HepG2 (cell line): Measurements from ENCODE around the gene SOS2. TPM values are rescaled to one million over a fixed set of nuclear protein-coding genes. Genes with fewer than 3 reads are reported as not detected.
A peak's percentile ranks its signal among the peaks of the same experiment; 100 is the strongest.

Experiments
- AHR ChIP-seq: IDR thresholded peaks from 2 replicates; pipeline ENCODE4 v1.6.1; 2018; ENCODE audit warnings: missing genetic modification reagents, missing compliant biosample characterization
- ARHGAP35 ChIP-seq: sonication (generic); formaldehyde crosslinking; IDR thresholded peaks from 2 replicates; pipeline ENCODE4 v1.9.0; 2022; ENCODE audit warnings: mild to moderate bottlenecking, inconsistent platforms, moderate library complexity, missing genetic modification reagents, borderline replicate concordance
- CREM ChIP-seq, 2 experiments: sonication (generic) in 1 of 2; formaldehyde crosslinking in 1 of 2; IDR thresholded peaks; 2 replicates each; pipeline versions ENCODE4 v1.4.0 to v1.6.1; 2016 to 2020; ENCODE audit warnings: antibody characterized with exemption in 1 of 2, mild to moderate bottlenecking in 1 of 2, missing genetic modification reagents in 1 of 2
- FOXJ3 ChIP-seq: sonication (generic); formaldehyde crosslinking; IDR thresholded peaks from 2 replicates; pipeline ENCODE4 v1.4.0; 2020; ENCODE audit warnings: missing genetic modification reagents, mild to moderate bottlenecking, borderline replicate concordance
- HDAC6 ChIP-seq: fragments of 200-600 bp; sonication (generic); IDR thresholded peaks from 2 replicates; pipeline ENCODE4 v1.7.0; 2017; ENCODE audit warnings: mild to moderate bottlenecking, antibody characterized with exemption, low read length, low read depth
- HMG20A ChIP-seq: IDR thresholded peaks from 2 replicates; pipeline ENCODE4 v1.6.1; 2016; ENCODE audit warnings: borderline replicate concordance
- JARID2 ChIP-seq: sonication (generic); formaldehyde crosslinking; IDR thresholded peaks from 2 replicates; pipeline ENCODE4 v1.8.1; 2023; ENCODE audit warnings: missing genetic modification reagents, inconsistent platforms; ENCODE audit not compliant: insufficient replicate concordance
- NCOA5 ChIP-seq: sonication (generic); formaldehyde crosslinking; IDR thresholded peaks from 2 replicates; pipeline ENCODE4 v1.4.0; 2020; ENCODE audit warnings: missing genetic modification reagents
- REPIN1 ChIP-seq: sonication (generic); formaldehyde crosslinking; IDR thresholded peaks from 2 replicates; pipeline ENCODE4 v1.8.0; 2022; ENCODE audit warnings: missing genetic modification reagents, low read depth, mild to moderate bottlenecking, borderline replicate concordance
- ZMYM4 ChIP-seq: sonication (generic); formaldehyde crosslinking; IDR thresholded peaks from 2 replicates; pipeline ENCODE4 v1.8.1; 2023; ENCODE audit warnings: mild to moderate bottlenecking, missing genetic modification reagents
- ZNF33B ChIP-seq: sonication (generic); formaldehyde crosslinking; IDR thresholded peaks from 2 replicates; pipeline ENCODE4 v1.5.1; 2020; ENCODE audit warnings: mild to moderate bottlenecking, missing genetic modification reagents
- ZNF572 ChIP-seq: sonication (generic); formaldehyde crosslinking; IDR thresholded peaks from 2 replicates; pipeline ENCODE4 v1.5.1; 2020; ENCODE audit warnings: mild to moderate bottlenecking, missing genetic modification reagents
- ZNF775 ChIP-seq: sonication (generic); formaldehyde crosslinking; IDR thresholded peaks from 2 replicates; pipeline ENCODE4 v1.4.0; 2020; ENCODE audit warnings: missing genetic modification reagents, mild to moderate bottlenecking, moderate library complexity, borderline replicate concordance
- polyA plus RNA-seq, 8 experiments: library from polyadenylated mRNA; depleted of rRNA in 3 of 8; stranded (reverse) in 7 of 8; unstranded in 1 of 8; fragments of >200 nt; fragmentation: Illumina TruSeq in 4 of 8; extraction: Trizol in 4 of 8; gene quantifications; 2 replicates each; pipeline versions ENCODE4 v1.2.1 to v1.2.3, GENCODE V29; 2011 to 2016; ENCODE audit warnings: low read depth in 4 of 8, missing spikeins in 1 of 8, mixed read lengths in 1 of 8; ENCODE audit not compliant: insufficient read depth in 1 of 8
- total RNA-seq, 5 experiments: library from RNA; depleted of rRNA; stranded (reverse); fragments of >200 nt; fragmentation: Illumina TruSeq; extraction: Trizol; gene quantifications; 2 replicates each; pipeline ENCODE4 v1.2.3, GENCODE V29; 2016; ENCODE audit warnings: low read depth in 1 of 5
- TF ChIP-seq, protein P1 (sequence below): sonication (generic); formaldehyde crosslinking; IDR thresholded peaks from 2 replicates; pipeline ENCODE4 v1.5.1; 2020; ENCODE audit warnings: mild to moderate bottlenecking, missing genetic modification reagents, moderate library complexity
- TF ChIP-seq, protein P2 (sequence below): sonication (generic); formaldehyde crosslinking; IDR thresholded peaks from 2 replicates; pipeline ENCODE4 v1.5.0; 2020; ENCODE audit warnings: mild to moderate bottlenecking, missing genetic modification reagents, borderline replicate concordance
- TF ChIP-seq, protein P3 (sequence below): sonication (generic); formaldehyde crosslinking; IDR thresholded peaks from 2 replicates; pipeline ENCODE4 v1.9.0; 2021; ENCODE audit warnings: missing genetic modification reagents, mild to moderate bottlenecking, borderline replicate concordance

The SOS2 gene
- total and polyA plus RNA-seq, 2 of the 13 experiments (the other 11 are each of a cell fraction or from before 2014, with no cell fraction given): 9.3 to 12.1 TPM

DNA sequence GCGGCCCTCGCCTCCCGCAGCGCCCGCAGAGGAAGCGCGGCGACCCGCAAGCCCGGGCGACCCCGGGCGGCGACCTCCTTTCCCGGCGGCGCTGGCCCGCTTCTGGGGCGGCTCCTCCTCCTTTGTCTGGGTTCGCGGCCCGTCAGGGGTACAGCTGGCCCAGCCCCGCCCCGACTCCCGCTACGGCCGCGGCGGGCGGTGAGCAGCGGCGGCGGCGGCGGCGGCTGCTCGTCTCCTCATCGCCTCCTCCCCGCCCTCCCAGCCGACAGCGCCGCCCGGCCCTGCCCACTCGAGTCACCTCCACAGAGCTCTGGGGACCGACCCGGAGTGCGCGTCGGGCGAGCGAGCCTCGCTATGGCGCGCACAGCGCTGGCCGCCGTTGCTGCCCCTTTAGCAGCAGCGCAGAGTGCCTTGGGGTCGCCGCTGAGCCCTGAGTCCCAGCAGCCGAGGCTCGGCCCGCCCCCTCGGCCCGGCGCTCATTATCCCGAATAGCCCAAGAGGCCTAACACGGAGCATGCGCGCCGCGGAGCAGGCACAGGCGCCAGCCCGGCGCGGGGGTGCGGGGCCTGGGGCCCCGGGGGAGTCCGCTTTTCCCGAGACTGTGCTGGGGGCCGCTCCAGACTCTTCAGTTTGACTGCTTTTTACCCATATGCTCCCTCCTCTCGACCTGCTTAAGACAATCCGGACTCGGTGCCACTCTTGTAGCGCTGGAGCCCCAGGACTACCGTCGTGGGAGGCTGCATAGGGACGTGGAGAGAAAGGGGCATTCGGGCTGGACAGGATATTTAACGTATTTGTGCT lies at the start of gene SOS2 (continued):
- TF ChIP-seq CREM (IDR thresholded peaks at IDR 0.05) (no peak), CREM (CRISPR knock-in tag; IDR thresholded peaks at IDR 0.05) (no peak), ZNF775 (CRISPR knock-in tag) (no peak), JARID2 (CRISPR knock-in tag) (no peak), ZNF572 (CRISPR knock-in tag) (no peak), REPIN1 (CRISPR knock-in tag) (no peak; the same call in 1 of the 2 replicates), NCOA5 (CRISPR knock-in tag) (no peak), ARHGAP35 (CRISPR knock-in tag) (no peak), AHR (CRISPR knock-in tag) (no peak), ZMYM4 (CRISPR knock-in tag) (peak; percentile 75; the same call in 1 of the 2 replicates), HMG20A (CRISPR knock-in tag) (0 out of 2 replicates have a peak, but pooled peaks have one; percentile 14), ZNF33B (CRISPR knock-in tag) (no peak), FOXJ3 (CRISPR knock-in tag) (no peak), HDAC6 (no peak)
- TF ChIP-seq, protein P1, sequence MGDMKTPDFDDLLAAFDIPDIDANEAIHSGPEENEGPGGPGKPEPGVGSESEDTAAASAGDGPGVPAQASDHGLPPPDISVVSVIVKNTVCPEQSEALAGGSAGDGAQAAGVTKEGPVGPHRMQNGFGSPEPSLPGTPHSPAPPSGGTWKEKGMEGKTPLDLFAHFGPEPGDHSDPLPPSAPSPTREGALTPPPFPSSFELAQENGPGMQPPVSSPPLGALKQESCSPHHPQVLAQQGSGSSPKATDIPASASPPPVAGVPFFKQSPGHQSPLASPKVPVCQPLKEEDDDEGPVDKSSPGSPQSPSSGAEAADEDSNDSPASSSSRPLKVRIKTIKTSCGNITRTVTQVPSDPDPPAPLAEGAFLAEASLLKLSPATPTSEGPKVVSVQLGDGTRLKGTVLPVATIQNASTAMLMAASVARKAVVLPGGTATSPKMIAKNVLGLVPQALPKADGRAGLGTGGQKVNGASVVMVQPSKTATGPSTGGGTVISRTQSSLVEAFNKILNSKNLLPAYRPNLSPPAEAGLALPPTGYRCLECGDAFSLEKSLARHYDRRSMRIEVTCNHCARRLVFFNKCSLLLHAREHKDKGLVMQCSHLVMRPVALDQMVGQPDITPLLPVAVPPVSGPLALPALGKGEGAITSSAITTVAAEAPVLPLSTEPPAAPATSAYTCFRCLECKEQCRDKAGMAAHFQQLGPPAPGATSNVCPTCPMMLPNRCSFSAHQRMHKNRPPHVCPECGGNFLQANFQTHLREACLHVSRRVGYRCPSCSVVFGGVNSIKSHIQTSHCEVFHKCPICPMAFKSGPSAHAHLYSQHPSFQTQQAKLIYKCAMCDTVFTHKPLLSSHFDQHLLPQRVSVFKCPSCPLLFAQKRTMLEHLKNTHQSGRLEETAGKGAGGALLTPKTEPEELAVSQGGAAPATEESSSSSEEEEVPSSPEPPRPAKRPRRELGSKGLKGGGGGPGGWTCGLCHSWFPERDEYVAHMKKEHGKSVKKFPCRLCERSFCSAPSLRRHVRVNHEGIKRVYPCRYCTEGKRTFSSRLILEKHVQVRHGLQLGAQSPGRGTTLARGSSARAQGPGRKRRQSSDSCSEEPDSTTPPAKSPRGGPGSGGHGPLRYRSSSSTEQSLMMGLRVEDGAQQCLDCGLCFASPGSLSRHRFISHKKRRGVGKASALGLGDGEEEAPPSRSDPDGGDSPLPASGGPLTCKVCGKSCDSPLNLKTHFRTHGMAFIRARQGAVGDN (CRISPR knock-in tag): peak; percentile 88
- TF ChIP-seq, protein P2, sequence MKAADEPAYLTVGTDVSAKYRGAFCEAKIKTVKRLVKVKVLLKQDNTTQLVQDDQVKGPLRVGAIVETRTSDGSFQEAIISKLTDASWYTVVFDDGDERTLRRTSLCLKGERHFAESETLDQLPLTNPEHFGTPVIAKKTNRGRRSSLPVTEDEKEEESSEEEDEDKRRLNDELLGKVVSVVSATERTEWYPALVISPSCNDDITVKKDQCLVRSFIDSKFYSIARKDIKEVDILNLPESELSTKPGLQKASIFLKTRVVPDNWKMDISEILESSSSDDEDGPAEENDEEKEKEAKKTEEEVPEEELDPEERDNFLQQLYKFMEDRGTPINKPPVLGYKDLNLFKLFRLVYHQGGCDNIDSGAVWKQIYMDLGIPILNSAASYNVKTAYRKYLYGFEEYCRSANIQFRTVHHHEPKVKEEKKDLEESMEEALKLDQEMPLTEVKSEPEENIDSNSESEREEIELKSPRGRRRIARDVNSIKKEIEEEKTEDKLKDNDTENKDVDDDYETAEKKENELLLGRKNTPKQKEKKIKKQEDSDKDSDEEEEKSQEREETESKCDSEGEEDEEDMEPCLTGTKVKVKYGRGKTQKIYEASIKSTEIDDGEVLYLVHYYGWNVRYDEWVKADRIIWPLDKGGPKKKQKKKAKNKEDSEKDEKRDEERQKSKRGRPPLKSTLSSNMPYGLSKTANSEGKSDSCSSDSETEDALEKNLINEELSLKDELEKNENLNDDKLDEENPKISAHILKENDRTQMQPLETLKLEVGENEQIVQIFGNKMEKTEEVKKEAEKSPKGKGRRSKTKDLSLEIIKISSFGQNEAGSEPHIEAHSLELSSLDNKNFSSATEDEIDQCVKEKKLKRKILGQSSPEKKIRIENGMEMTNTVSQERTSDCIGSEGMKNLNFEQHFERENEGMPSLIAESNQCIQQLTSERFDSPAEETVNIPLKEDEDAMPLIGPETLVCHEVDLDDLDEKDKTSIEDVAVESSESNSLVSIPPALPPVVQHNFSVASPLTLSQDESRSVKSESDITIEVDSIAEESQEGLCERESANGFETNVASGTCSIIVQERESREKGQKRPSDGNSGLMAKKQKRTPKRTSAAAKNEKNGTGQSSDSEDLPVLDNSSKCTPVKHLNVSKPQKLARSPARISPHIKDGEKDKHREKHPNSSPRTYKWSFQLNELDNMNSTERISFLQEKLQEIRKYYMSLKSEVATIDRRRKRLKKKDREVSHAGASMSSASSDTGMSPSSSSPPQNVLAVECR (CRISPR knock-in tag): peak; percentile 93
- TF ChIP-seq, protein P3, sequence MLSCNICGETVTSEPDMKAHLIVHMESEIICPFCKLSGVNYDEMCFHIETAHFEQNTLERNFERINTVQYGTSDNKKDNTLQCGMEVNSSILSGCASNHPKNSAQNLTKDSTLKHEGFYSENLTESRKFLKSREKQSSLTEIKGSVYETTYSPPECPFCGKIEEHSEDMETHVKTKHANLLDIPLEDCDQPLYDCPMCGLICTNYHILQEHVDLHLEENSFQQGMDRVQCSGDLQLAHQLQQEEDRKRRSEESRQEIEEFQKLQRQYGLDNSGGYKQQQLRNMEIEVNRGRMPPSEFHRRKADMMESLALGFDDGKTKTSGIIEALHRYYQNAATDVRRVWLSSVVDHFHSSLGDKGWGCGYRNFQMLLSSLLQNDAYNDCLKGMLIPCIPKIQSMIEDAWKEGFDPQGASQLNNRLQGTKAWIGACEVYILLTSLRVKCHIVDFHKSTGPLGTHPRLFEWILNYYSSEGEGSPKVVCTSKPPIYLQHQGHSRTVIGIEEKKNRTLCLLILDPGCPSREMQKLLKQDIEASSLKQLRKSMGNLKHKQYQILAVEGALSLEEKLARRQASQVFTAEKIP (CRISPR knock-in tag): no peak
